Hepatocyte (in vitro differentiated cells): ENCODE measurements around the gene ICE2. TPM values are rescaled to one million over a fixed set of nuclear protein-coding genes. Genes with fewer than 3 reads are reported as not detected.

Experiments used
- DNase-seq: peaks from one replicate; pipeline ENCODE4 v3.0.0-alpha.2; 2016; ENCODE audit warnings: low spot score
- H2AFZ ChIP-seq: fragments of 200-600 bp; sonication (generic); 2 replicates; pipeline ENCODE4 v1.6.0; 2016; ENCODE audit warnings: antibody characterized with exemption, mild to moderate bottlenecking
- H3K27ac ChIP-seq: fragments of 200-600 bp; sonication (generic); 2 replicates; pipeline ENCODE4 v1.5.1; 2016; ENCODE audit warnings: mild to moderate bottlenecking
- H3K27me3 ChIP-seq: fragments of 200-600 bp; sonication (generic); 2 replicates; pipeline ENCODE4 v1.6.1; 2016
- H3K36me3 ChIP-seq: fragments of 200-600 bp; sonication (generic); replicated peaks from 2 replicates; pipeline ENCODE4 v1.5.1; 2016; ENCODE audit warnings: low read depth; ENCODE audit not compliant: insufficient read depth
- H3K4me1 ChIP-seq: fragments of 200-600 bp; sonication (generic); 2 replicates; pipeline ENCODE4 v1.5.1; 2016; ENCODE audit warnings: mild to moderate bottlenecking, moderate library complexity; ENCODE audit not compliant: insufficient read depth
- H3K4me2 ChIP-seq: fragments of 200-600 bp; sonication (generic); 2 replicates; pipeline ENCODE4 v1.6.0; 2016
- H3K4me3 ChIP-seq: fragments of 200-600 bp; sonication (generic); 2 replicates; pipeline ENCODE4 v1.5.1; 2016; ENCODE audit warnings: mild to moderate bottlenecking
- H3K79me2 ChIP-seq: fragments of 200-600 bp; sonication (generic); 2 replicates; pipeline ENCODE4 v1.6.0; 2017; ENCODE audit warnings: mild to moderate bottlenecking
- H3K9me2 ChIP-seq: fragments of 200-600 bp; sonication (generic); replicated peaks from 2 replicates; pipeline ENCODE4 v1.6.0; 2017; ENCODE audit warnings: mild to moderate bottlenecking; ENCODE audit not compliant: insufficient read depth
- H3K9me3 ChIP-seq: fragments of 200-600 bp; sonication (generic); 2 replicates; pipeline ENCODE4 v1.5.1; 2016; ENCODE audit warnings: low read depth, mild to moderate bottlenecking
- H4K20me1 ChIP-seq: fragments of 200-600 bp; sonication (generic); 2 replicates; pipeline ENCODE4 v1.6.0; 2016; ENCODE audit warnings: mild to moderate bottlenecking; ENCODE audit not compliant: insufficient read depth, poor library complexity, severe bottlenecking
- CTCF ChIP-seq: fragments of 200-600 bp; sonication (generic); IDR thresholded peaks from 2 replicates; pipeline ENCODE4 v1.5.1; 2016; ENCODE audit warnings: antibody characterized with exemption, mild to moderate bottlenecking; ENCODE audit not compliant: poor library complexity
- EZH2 ChIP-seq: fragments of 200-600 bp; sonication (generic); IDR thresholded peaks from 2 replicates; pipeline ENCODE4 v1.6.1; 2016; ENCODE audit warnings: antibody characterized with exemption, mild to moderate bottlenecking, borderline replicate concordance
- EZH2phosphoT487 ChIP-seq: fragments of 200-600 bp; sonication (generic); IDR thresholded peaks from one replicate; pipeline ENCODE4 v1.6.1; 2018; ENCODE audit warnings: antibody characterized with exemption, mild to moderate bottlenecking, low read depth, moderate library complexity; ENCODE audit not compliant: unreplicated experiment, severe bottlenecking
- WGBS: methylation state at CpG from one replicate; pipeline ENCODE4 v1.1.6; 2016; ENCODE audit warnings: low lambda C conversion rate; ENCODE audit errors: missing lambda C conversion rate; 5-methylcytosine and 5-hydroxymethylcytosine counted together
- polyA plus RNA-seq: library from polyadenylated mRNA; unstranded; fragments of >200 nt; fragmentation: Nextera tagmentation; extraction: Ambion mirVana; gene quantifications from 2 replicates; pipeline ENCODE4 v1.2.1, GENCODE V29; 2016
- total RNA-seq: library from RNA; depleted of rRNA; stranded (reverse); fragments of >200 nt; gene quantifications from 2 replicates; pipeline ENCODE4 v1.2.3, GENCODE V29; 2014

The ICE2 gene
- total and polyA plus RNA-seq, 2 experiments from 2014 or later = 15.8 to 35.4 TPM

GRCh38 chr15:60381148-60381788, 97.7 kb downstream of the ICE2 start:
- H3K36me3 ChIP-seq = no peaks in the 10 kb centered on the region
- no peak overlapping the region for H3K4me2 ChIP-seq
- TF ChIP-seq EZH2phosphoT487 (no peak), EZH2 (no peak), CTCF (no peak)
- H4K20me1 ChIP-seq = peaks cover 18% of the 10 kb centered on the region
- no peak for DNase-seq
- H3K9me2 ChIP-seq = no peaks in the 10 kb centered on the region
- WGBS = 91% methylated on average over 8 of the region's 8 CpGs
- no peak overlapping the region for H3K4me3 ChIP-seq
- H3K79me2 ChIP-seq = peaks cover 81% of the 10 kb centered on the region
- H3K9me3 ChIP-seq = no peaks in the 10 kb centered on the region
- H3K27me3 ChIP-seq = no peaks in the 10 kb centered on the region
- peak overlapping the region; percentile 91 for H3K27ac ChIP-seq
- H3K4me1 ChIP-seq = peaks cover 26% of the 10 kb centered on the region
- no peak overlapping the region for H2AFZ ChIP-seq

GRCh38 chr15:60379525-60380274, 99.2 kb downstream of the ICE2 start:
- H3K4me2 ChIP-seq = peak overlapping the region; percentile 14
- H3K27ac ChIP-seq = peak overlapping the region; percentile 91
- no peaks in the 10 kb centered on the region for H3K9me3 ChIP-seq
- no peak overlapping the region for H3K4me3 ChIP-seq
- peak; percentile 83 for DNase-seq
- 30% methylated on average over 8 of the region's 8 CpGs for WGBS
- H4K20me1 ChIP-seq = peaks cover 11% of the 10 kb centered on the region
- no peak overlapping the region for H2AFZ ChIP-seq
- TF ChIP-seq EZH2 (no peak), EZH2phosphoT487 (no peak), CTCF (no peak)
- H3K9me2 ChIP-seq = no peaks in the 10 kb centered on the region
- H3K4me1 ChIP-seq = peaks cover 39% of the 10 kb centered on the region
- peaks cover 76% of the 10 kb centered on the region for H3K79me2 ChIP-seq
- H3K27me3 ChIP-seq = no peaks in the 10 kb centered on the region
- H3K36me3 ChIP-seq = no peaks in the 10 kb centered on the region

GRCh38 chr15:60379185-60379524, 99.8 kb downstream of the ICE2 start:
- DNase-seq = no peak
- Histone ChIP-seq H3K27ac (peak overlapping the region; percentile 91), H3K9me2 (no peaks in the 10 kb centered on the region), H3K9me3 (no peaks in the 10 kb centered on the region), H3K27me3 (no peaks in the 10 kb centered on the region), H3K4me1 (peaks cover 43% of the 10 kb centered on the region), H3K4me2 (peak overlapping the region; percentile 14), H3K36me3 (no peaks in the 10 kb centered on the region), H3K79me2 (peaks cover 72% of the 10 kb centered on the region), H4K20me1 (peaks cover 8% of the 10 kb centered on the region), H2AFZ (no peak overlapping the region), H3K4me3 (no peak overlapping the region)
- TF ChIP-seq EZH2 = no peak
- no peak for TF ChIP-seq CTCF
- TF ChIP-seq EZH2phosphoT487 = no peak
- 100% methylated on average over 1 of the region's 1 CpG for whole genome bisulfite sequencing
